ENCODE results near the gene TES.

The TES gene

GRCh38 chr7:116249969-116250553, 39.7 kb downstream of the TES start:
- no peak for DNase-seq

- no peak for DNase-seq
Measured at GRCh38 chr7:116251675-116252074, 41.3 kb downstream of the TES start.

- DNase-seq, result no peak
Measured at GRCh38 chr7:116252249-116252648, 41.9 kb downstream of the TES start.

DNA sequence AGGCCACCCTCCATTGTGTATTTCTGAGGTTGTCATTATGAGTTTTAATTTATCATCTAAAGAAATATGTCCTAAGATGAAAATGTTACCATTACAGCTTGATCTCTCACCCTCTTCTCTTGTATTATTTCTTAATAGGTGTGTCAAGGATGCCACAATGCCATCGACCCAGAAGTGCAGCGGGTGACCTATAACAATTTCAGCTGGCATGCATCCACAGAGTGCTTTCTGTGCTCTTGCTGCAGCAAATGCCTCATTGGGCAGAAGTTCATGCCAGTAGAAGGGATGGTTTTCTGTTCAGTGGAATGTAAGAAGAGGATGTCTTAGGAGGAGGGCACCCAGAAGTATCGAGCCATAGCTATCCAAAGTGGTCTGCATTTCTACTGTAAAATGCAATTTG, 46.8 kb downstream of the TES start:
- DNase-seq, result no peak

DNA sequence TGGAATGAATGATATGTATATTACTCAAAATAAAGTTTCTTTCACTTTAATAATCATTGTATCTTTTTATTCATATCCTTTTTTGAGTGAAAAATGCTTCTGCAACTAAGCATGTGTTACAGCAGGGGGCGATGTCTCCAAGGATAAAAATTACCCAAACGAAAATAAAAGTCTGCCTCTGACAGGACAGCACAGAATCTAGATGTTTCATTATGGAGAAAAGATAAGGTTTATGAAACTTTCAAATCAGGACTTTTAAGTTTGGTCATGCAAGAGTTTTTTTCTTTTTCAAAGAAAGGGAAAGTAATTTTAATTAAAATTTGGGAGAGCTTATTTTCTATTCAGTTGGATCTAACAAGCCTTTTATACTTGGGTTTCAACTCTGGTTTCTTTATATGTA, 48.4 kb downstream of the TES start:
- DNase-seq, result peak; percentile 6 to 59

DNA sequence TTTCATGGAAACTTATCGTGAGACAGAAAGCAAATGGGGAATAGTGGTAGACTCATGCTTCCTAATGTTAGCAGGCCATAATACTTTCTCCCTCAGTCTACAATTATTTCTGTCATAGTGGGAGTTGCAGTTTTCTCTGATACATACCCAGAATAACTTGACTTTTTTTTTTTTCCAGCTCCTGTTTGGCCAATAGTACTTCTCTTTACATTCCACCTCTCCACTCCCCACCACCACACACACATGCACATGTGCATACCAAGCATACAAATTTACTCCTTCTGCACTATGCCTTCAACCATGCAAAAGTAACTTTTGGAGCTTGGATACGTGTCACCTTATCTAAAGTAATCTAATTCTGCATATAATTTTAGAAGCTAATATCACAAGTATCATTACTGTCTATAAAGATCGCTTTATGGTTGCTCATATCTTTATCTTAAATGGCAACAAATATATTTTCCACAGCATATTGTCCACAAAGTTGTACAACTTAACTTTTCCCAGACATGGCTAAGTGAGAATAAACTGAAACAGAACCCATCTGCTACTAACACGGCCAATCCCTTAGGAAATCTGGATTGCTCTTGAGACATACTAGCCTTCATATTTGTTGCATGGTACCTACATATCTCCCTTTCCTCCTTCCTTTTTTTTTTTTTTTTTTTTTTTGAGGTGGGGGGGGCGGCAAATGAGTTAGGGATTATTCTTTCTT, 49.0 kb downstream of the TES start:
- no peak for DNase-seq

GRCh38 chr7:116259871-116260440, 49.6 kb downstream of the TES start:
- no peak for DNase-seq

GRCh38 chr7:116261904-116262303, 51.6 kb downstream of the TES start:
- no peak for DNase-seq

DNA sequence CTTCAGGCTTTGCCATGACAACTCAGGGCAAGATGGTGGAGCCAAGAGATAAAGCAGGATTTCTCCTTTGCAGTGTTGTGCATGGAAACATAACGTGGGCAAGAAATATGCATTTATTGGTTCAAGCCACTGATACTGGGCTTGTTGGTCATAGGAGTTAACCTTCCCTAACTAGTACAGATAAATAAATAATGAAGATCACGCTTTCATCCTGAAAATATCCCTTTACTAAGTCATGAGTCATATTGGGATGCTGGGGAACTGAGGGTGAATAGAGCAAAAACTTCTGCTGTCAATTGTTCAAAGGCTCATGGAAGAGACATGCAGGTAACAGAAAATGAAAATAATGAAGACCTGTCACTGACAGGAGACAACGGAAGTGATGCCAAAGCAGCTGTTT, 55.5 kb downstream of the TES start:
- DNase-seq, result no peak

GRCh38 chr7:116269466-116269865, 59.1 kb downstream of the TES start:
- DNase-seq, result no peak

DNA sequence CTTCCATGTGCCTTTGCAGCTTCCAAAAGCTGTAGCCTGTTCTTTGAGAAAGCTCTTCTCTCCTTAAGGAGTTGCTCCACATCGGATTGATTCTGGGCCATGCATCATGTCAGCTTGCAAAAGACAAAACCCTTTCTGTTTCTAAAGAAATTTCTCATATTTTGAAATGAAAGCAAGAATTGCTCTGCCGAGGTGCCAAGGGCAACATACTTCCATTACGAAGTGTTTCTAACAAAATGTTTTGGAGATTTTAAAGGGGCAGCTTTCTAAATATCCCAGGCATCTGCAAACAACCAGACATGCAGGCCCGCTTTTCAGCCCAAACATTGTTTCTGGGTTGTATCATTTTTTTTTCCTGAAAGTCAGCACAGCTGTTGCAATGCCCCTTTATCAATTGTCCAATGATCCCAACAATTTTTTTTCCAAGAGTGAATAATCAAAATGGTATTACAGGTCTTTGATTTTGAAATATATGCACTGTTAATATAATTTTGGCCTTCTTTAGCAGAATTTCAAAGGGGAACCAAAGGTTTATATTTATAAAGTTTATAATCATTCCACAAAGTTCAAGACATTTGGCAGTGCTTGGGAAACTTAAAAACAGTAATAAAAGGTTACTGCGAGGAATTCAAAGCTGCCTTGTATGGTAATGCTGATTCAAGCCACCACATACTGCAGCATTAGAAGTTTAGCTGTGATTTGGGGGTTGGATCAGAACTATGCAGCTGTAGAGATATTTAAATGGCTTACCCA, 61.0 kb downstream of the TES start:
- DNase-seq, result no peak

DNA sequence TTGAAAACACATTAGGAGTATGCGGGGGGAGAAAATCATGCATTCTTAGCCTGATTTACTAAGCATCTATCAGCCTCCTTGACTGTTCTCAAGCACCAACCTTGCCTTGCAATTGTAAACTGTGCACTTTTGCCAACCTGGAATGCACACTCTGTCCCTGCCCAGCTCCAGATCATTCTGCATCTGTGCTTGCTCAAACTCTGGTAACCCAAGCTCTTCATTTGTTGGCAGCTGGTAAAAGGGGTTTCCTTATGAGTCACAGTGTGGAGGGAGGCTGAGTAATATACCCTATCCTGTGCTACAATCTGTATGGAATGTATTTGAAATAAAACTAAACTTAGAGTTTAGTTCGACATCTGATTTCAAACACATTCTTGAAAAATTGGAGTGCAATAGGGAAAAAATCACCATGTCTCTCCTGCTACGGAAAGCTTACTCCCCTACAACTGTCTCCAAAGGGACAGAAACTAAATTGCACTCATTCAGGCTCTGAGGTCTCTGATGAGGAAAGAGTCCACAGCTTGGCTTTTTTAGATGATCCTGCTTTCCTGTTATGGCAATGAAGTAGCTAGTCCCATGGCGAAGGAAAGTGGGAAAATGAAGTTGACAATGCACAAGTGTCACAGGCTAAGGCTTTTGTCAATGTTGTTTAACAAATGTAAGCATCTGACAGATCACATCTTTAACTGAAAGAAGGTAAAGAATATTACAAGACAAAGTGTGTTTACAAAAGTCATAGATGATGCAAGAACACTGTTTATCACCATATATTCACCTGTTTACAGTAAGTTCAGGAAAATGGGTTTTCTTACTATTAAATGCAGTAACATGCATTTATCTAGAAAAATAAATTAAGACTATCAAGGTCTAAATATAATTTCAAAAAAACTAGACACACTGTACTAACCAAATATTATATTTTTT, 61.9 kb downstream of the TES start:
- DNase-seq, result no peak

DNA sequence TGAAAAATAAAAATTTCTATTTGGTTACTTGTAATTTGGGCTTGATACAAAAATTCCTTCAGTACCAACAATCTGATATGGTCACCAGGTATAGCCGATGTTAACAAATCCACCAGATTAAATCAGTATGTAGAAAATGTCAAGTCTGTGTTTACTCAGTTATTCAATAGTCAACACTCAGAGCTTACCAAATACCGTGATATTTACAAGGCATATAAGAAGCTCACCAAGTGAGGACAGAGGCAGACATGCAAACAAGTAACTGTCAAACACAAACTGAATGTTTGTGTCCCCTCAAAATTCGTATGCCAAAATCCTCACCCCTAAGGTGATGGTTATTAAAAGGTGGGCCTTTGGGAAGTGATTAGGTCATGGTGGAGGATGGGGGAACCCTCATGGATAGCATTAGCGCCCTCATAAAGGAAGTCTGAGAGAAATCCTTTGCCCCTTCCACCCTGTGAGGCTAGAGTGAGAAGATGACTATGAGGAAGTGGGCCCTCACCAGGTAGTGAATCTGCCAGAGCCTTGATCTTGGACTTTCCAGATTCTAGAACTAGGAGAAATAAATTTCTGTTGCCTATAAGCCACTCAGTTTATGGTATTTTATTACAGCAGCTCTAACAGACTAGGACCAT, 63.1 kb downstream of the TES start:
- no peak for DNase-seq

DNA sequence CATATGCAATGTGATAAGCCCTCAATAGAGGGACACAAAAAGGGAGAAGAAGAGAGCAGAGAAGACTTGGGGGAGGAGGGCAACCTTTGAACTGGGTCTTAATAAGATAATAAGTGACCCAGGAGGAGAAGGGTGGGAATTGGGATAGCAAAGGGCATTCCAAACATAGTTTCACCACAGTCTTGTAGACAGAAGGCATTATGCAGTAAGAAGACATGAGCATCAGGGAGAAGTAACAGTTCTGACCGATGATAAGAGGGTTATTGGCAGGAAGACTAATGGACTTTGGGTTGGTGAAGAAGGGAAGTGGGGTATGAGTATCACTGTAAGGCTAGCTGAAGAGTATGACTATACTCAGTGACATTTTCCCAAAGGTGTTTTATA, 63.6 kb downstream of the TES start:
- no peak for DNase-seq

- DNase-seq, result no peak
Measured at GRCh38 chr7:116277070-116277469, 66.7 kb downstream of the TES start.

DNA sequence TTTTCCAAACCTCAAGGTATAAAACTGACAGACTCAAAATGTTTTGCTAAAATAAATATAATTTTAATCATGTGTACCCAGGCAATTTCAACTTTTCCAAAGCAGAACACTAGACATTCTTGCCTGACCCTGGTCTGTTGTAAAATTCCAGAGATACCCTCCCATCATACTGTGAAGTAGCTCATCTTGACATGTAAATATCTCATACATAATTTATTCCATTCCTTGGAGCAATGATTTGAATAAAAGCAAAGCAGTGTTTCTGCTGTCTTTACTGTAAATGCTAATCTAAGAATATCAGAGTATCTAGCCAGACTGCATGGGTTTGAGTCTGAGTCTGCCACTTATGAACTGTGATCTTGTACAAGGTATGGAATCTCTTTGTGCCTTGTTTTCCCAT, 68.9 kb downstream of the TES start:
- no peak for DNase-seq

DNA sequence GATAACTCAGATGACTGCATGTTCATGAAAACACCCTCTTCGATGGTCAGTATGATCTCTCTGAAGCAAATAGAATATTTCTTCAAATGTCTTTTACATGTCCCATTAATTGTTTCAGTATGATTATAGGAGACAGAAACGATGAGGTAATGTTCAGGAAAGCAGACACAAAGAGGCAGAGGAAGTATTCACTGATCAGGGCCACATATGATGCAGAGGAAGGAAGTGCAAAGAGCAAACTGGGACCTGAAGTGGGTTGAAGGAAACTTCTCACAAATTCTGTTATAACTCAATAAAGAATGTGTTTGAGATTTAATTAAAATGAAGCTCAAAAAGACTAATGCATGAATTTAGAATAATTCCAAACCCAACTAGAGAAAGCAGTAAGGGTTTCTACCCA, 70.5 kb downstream of the TES start:
- no peak for DNase-seq

DNA sequence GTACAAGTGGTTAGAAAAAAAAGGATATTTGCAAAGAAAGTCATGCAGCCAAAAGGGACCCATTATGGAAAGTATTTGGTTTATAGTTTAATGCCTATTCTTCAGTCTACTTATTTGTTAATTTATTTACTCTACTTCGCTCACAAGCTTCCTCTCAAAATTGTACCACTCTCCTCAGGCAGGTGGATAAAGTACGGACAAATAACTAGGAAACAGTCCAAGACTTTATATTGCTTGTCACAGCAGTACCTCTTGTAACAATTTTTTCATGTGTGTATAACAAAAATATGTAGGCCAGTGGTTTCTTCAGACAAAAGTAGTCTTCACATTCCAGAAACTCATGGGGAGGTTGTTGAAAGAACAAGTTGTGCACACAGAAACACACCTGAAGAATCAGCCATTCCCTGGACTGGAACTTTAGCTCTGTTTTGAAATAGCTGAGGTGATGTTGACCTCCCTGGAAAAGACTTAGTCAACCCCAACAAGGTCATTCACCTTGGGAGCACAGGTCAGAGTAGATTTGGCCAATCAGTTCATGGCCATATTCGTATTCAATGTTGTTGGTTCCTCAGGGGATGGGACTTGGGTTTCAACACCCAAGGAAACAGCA, 73.4 kb downstream of the TES start:
- no peak for DNase-seq

GRCh38 chr7:116284390-116284789, 74.1 kb downstream of the TES start:
- no peak for DNase-seq

- DNase-seq, result no peak
Measured at GRCh38 chr7:116285252-116285651, 74.9 kb downstream of the TES start.

DNA sequence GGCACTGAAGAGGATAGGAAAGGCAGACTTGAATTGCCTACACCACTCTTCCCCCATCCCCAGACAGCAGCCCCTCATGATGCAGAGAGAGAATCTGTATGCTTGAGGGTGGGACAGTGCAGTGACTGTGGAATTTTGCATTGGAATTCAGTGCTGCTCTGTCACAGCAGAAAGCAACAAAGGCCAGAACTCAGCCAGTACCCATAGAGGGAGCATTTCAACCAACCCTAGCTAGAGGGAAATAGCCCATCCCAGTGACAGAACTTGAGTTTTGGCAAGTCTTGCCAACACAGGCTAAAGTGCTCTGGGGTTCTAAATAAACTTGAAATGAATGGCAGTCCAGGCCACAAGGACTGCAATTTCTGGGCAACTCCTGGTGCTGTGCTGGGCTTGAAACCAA, 80.4 kb downstream of the TES start:
- DNase-seq, result no peak

- no peak for DNase-seq
Measured at GRCh38 chr7:116291937-116292336, 81.6 kb downstream of the TES start.

All from CD4-positive, alpha-beta T cell treated with Interferon alpha-2 for 1 hour (primary cell).